GM12878 (cell line): ENCODE data around the gene ANKRD62. TPM values are rescaled to one million over a fixed set of nuclear protein-coding genes. Genes with fewer than 3 reads are reported as not detected.

Source experiments
- ATAC-seq: fragments of 200-7000 bp; cut with Tn5 transposase; 3 replicates; pipeline ENCODE4 v1.9.1; 2020; ENCODE audit warnings: mild to moderate bottlenecking, moderate library complexity
- BruUV-seq: library from RNA; stranded (reverse); fragments of 400-500 nt; replicated peaks from 2 replicates; lab custom pipeline; 2021; lab: Mats Ljungman, UMichigan
- CTCF ChIA-PET: fragments of 300-600 bp; sonication (Branson Sonifier 250); formaldehyde crosslinking; extraction: SDS; loops from one replicate; lab custom pipeline; 2021; ENCODE audit warnings: inconsistent platforms; lab: Yijun Ruan, JAX
- POLR2A ChIA-PET: fragments of 350-600 bp; formaldehyde crosslinking; extraction: SDS; loops from one replicate; lab custom pipeline; 2021; ENCODE audit warnings: inconsistent platforms; lab: Charles Lee
- RAD21 ChIA-PET: fragments of 300-600 bp; sonication (Branson Sonifier 250); formaldehyde crosslinking; loops from one replicate; lab custom pipeline; 2023; ENCODE audit warnings: antibody characterized with exemption; ENCODE audit not compliant: unreplicated experiment; lab: Charles Lee
- SMC1A ChIA-PET: fragments of 300-600 bp; sonication (Branson Sonifier 250); formaldehyde crosslinking; loops from one replicate; lab custom pipeline; 2023; ENCODE audit not compliant: unreplicated experiment, uncharacterized antibody; lab: Charles Lee
- DNase-seq: peaks from one replicate; pipeline ENCODE4 v3.0.0-alpha.2; 2011; ENCODE audit warnings: low read depth, low spot score
- FAIRE-seq: peaks from 3 replicates; lab custom pipeline; 2011; peaks lifted over from hg19 to GRCh38; lab: Jason Lieb, UNC
- H2AFZ ChIP-seq: 2 replicates; pipeline ENCODE4 v1.6.0; 2011; ENCODE audit warnings: low read depth, low read length, control low read depth; ENCODE audit not compliant: control insufficient read depth
- H3K27ac ChIP-seq: 2 replicates; pipeline ENCODE4 v1.5.1; 2011; ENCODE audit warnings: control low read depth; ENCODE audit not compliant: control insufficient read depth, insufficient read depth
- H3K27me3 ChIP-seq, 2 experiments: replicated peaks in 1 of 2; 2 replicates each; pipeline versions ENCODE4 v1.6.0 to v1.6.1; 2011; ENCODE audit warnings: low read length in 1 of 2; ENCODE audit not compliant: control insufficient read depth in 2 of 2, insufficient read depth in 2 of 2
- H3K36me3 ChIP-seq, 2 experiments: 2 replicates each; pipeline ENCODE4 v1.5.1; 2011; ENCODE audit warnings: low read length in 1 of 2; ENCODE audit not compliant: control insufficient read depth in 2 of 2, insufficient read depth in 2 of 2
- H3K4me1 ChIP-seq: 2 replicates; pipeline ENCODE4 v1.6.1; 2011; ENCODE audit warnings: mild to moderate bottlenecking, low read length, moderate library complexity, mixed read lengths; ENCODE audit not compliant: control insufficient read depth, insufficient read depth
- H3K4me2 ChIP-seq: 2 replicates; pipeline ENCODE4 v1.6.0; 2011; ENCODE audit warnings: control low read depth; ENCODE audit not compliant: control insufficient read depth, insufficient read depth
- H3K4me3 ChIP-seq: fragments of 200-600 bp; sonication (generic); 2 replicates; pipeline ENCODE4 v1.5.1; 2016
- H3K79me2 ChIP-seq: 2 replicates; pipeline ENCODE4 v1.6.0; 2011; ENCODE audit warnings: low read length; ENCODE audit not compliant: control insufficient read depth, insufficient read depth
- H3K9ac ChIP-seq: 2 replicates; pipeline ENCODE4 v1.8.0; 2011; ENCODE audit warnings: low read length, control low read depth, mixed read lengths; ENCODE audit not compliant: control insufficient read depth, insufficient read depth
- H3K9me3 ChIP-seq: replicated peaks from 3 replicates; pipeline ENCODE4 v1.5.1; 2011; ENCODE audit warnings: mild to moderate bottlenecking, low read length; ENCODE audit not compliant: control insufficient read depth, insufficient read depth
- H4K20me1 ChIP-seq: 2 replicates; pipeline ENCODE4 v1.6.0; 2011; ENCODE audit not compliant: control insufficient read depth, insufficient read depth
- SUPT20H ChIP-seq: IDR thresholded peaks from 2 replicates; pipeline ENCODE4 v1.6.1; 2011; ENCODE audit warnings: low read depth, mild to moderate bottlenecking, low read length, moderate library complexity, borderline replicate concordance; ENCODE audit not compliant: control insufficient read depth
- WGBS: methylation state at CpG from one replicate; pipeline ENCODE4 v1.1.6; 2016; ENCODE audit warnings: low lambda C conversion rate; ENCODE audit not compliant: insufficient replicate concordance, insufficient coverage; ENCODE audit errors: missing lambda C conversion rate; 5-methylcytosine and 5-hydroxymethylcytosine counted together
- in situ Hi-C: fragments of 300-500 bp; cut with MboI; formaldehyde crosslinking; loops from 9 replicates; pipeline ENCODE4 v1.14.3; 2018; ENCODE audit warnings: mixed read lengths
- intact Hi-C: fragments of 100-400 bp; cut with micrococcal nuclease; formaldehyde crosslinking; loops from one replicate; pipeline ENCODE4 v1.14.2; 2022; ENCODE audit not compliant: unreplicated experiment
- polyA plus RNA-seq, 11 experiments: library from polyadenylated mRNA; depleted of rRNA in 4 of 11; unstranded in 6 of 11; stranded (reverse) in 5 of 11; fragments of >200 nt; fragmentation: Nextera tagmentation in 4 of 11; fragmentation: Illumina TruSeq in 1 of 11; extraction: Ambion mirVana in 4 of 11; extraction: Trizol in 1 of 11; gene quantifications; 1 replicate in 1 of 11; 2 replicates in 10 of 11; pipeline versions ENCODE4 v1.2.1 to v1.2.3, GENCODE V29; 2011 to 2016; ENCODE audit warnings: inconsistent platforms in 2 of 11, missing spikeins in 2 of 11, low read depth in 1 of 11
- total RNA-seq, 4 experiments: library from RNA; depleted of rRNA in 3 of 4; stranded (reverse); fragments of >200 nt in 3 of 4; fragmentation: Illumina TruSeq in 1 of 4; extraction: Trizol in 1 of 4; gene quantifications; 2 replicates each; pipeline versions ENCODE4 v1.2.1 to v1.2.3, GENCODE V29; 2013 to 2021
- TF ChIP-seq, protein P1 (sequence below), 3 experiments: IDR thresholded peaks in 2 of 3; conservative IDR thresholded peaks in 1 of 3; 2 replicates each; pipeline ENCODE4 v1.5.1; 2011; ENCODE audit warnings: low read depth in 3 of 3, low read length in 3 of 3, mild to moderate bottlenecking in 3 of 3, control low read depth in 2 of 3, moderate library complexity in 2 of 3, inconsistent platforms in 1 of 3, mixed read lengths in 1 of 3; ENCODE audit not compliant: control insufficient read depth in 2 of 3, insufficient read depth in 1 of 3; ENCODE audit errors: extremely low read depth in 1 of 3

Gene ANKRD62
- total and polyA plus RNA-seq, 10 of the 15 experiments (the other 5 are each of a cell fraction or from before 2014, with no cell fraction given), result not detected

DNA sequence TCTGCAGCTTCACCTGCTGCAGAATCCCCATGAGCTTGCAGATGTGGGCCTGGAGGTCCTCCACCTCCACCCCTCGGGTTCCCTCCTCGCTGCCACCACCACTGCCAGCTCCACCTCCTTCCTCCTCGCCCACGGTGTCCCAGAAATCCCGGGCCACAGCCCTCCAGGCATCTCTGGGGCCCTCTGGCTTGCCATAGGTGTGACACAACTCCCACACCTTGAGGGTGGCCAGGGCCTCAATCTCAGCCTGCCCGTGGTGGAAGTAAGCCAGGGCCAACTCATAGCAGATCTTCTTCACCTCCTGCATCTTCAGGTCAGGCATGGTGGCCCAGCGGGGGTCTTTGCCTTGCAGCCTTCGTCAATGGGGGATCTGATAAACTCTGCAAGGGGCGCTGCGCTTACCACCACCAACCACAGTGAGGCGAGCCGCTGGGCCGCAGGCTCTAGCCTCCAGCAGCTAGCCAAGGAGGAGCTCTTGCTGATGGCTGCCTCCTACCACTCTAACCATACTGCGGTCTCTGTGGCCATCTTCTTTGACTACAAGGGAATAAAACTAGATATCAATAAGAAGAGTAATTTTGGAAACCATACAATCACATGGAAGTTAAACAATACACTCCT, 36.1 kb upstream of the ANKRD62 start:
- Histone ChIP-seq H3K36me3 (no peaks in the 10 kb centered on the region), H3K27ac (no peak overlapping the region), H3K27me3 (no peaks in the 10 kb centered on the region), H3K4me3 (no peak overlapping the region), H3K9ac (no peak overlapping the region), H3K9me3 (no peaks in the 10 kb centered on the region), H3K79me2 (no peaks in the 10 kb centered on the region), H2AFZ (no peak overlapping the region), H4K20me1 (no peaks in the 10 kb centered on the region), H3K4me1 (peaks cover 5% of the 10 kb centered on the region; the same call in 1 of the 2 replicates), H3K4me2 (no peak overlapping the region)
- no peak for DNase-seq
- intact Hi-C loops (no loop called here), in situ Hi-C loops (no loop called here)
- CTCF ChIA-PET, result interaction anchor here (0.6 kb wide), 1 partner anchor 442 kb away, joined by 3 read pairs; no protein-coding TSS in a partner anchor
- RAD21 ChIA-PET, result no interaction called here
- SMC1A ChIA-PET, result no interaction called here
- WGBS, result 53% methylated on average over 14 of the region's 14 CpGs
- BruUV-seq, result no TSS peak
- ATAC-seq, result peak; percentile 42; the same call in 1 of the 3 replicates
- no peak for FAIRE-seq
- POLR2A ChIA-PET, result interaction anchor here (0.8 kb wide), 1 partner anchor 172 kb away, joined by 3 read pairs; no protein-coding TSS in a partner anchor
- no peak for TF ChIP-seq SUPT20H
- TF ChIP-seq, protein P1, sequence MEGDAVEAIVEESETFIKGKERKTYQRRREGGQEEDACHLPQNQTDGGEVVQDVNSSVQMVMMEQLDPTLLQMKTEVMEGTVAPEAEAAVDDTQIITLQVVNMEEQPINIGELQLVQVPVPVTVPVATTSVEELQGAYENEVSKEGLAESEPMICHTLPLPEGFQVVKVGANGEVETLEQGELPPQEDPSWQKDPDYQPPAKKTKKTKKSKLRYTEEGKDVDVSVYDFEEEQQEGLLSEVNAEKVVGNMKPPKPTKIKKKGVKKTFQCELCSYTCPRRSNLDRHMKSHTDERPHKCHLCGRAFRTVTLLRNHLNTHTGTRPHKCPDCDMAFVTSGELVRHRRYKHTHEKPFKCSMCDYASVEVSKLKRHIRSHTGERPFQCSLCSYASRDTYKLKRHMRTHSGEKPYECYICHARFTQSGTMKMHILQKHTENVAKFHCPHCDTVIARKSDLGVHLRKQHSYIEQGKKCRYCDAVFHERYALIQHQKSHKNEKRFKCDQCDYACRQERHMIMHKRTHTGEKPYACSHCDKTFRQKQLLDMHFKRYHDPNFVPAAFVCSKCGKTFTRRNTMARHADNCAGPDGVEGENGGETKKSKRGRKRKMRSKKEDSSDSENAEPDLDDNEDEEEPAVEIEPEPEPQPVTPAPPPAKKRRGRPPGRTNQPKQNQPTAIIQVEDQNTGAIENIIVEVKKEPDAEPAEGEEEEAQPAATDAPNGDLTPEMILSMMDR (IDR thresholded peaks at IDR 0.05 in 2 of 3, conservative IDR thresholded peaks at IDR 0.05 in 1 of 3; ENCODE audit: control insufficient read depth in 2 of 3, extremely low read depth in 1 of 3, insufficient read depth in 1 of 3, low read depth in 3 of 3, low read length in 3 of 3), result peak in 1 of 3 experiments; percentile 22; a peak in 1 of 6 replicates
